Mesodermal cell (in vitro differentiated cells): ENCODE results near the gene EML4.

Source experiments
- H3K27ac ChIP-seq: 2 replicates; pipeline ENCODE4 v1.7.0; 2013; ENCODE audit warnings: mild to moderate bottlenecking, low read depth, low read length, moderate library complexity; ENCODE audit not compliant: severe bottlenecking
- H3K36me3 ChIP-seq: 2 replicates; pipeline ENCODE4 v1.7.1; 2013; ENCODE audit warnings: mild to moderate bottlenecking, low read length, moderate library complexity; ENCODE audit not compliant: control insufficient read depth, insufficient read depth
- H3K4me1 ChIP-seq: one replicate; pipeline ENCODE4 v1.7.1; 2013; ENCODE audit warnings: mild to moderate bottlenecking, low read length; ENCODE audit not compliant: insufficient read depth, control insufficient read depth, poor library complexity, severe bottlenecking
- H3K4me3 ChIP-seq: 2 replicates; pipeline ENCODE4 v1.7.0; 2013; ENCODE audit warnings: low read length, control low read depth, mild to moderate bottlenecking; ENCODE audit not compliant: insufficient read depth, poor library complexity, severe bottlenecking; ENCODE audit errors: extremely low read depth
- H3K9me3 ChIP-seq: 2 replicates; pipeline ENCODE4 v1.7.1; 2013; ENCODE audit warnings: mild to moderate bottlenecking, low read length, moderate library complexity; ENCODE audit not compliant: control insufficient read depth
- WGBS, 2 experiments: methylation state at CpG; one replicate each; pipeline ENCODE4 v1.1.5; 2013; ENCODE audit warnings: missing lambda C conversion rate in 2 of 2; ENCODE audit not compliant: insufficient coverage in 2 of 2; 5-methylcytosine and 5-hydroxymethylcytosine counted together

EML4 gene

GRCh38 chr2:42224422-42225067 lies 55.4 kb downstream of the EML4 start:
- Histone ChIP-seq H3K27ac (no peak overlapping the region), H3K4me3 (no peak overlapping the region)
- WGBS, 2 experiments, result 100% methylated on average over 1 of the region's 4 CpGs; no CpG with 5 or more reads in 1 of the 2 experiments

DNA sequence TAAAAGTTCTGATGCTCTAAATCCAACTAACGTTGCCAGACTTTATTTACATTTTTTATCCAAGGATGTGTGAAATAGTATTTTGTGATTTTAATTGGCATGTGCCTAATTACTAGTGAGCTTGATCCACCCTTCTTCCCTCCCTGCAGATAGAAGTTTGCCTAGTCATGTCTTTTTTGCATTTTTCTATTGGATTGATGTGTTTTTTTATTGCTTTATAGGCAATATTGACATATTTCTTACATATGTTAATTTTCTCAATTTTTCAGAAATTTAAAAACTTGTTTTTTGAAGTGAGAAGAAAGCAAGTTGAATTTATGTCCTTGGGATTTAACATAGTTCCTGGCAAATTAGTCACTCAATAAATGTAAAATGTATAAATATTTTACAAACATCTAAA lies 56.4 kb downstream of the EML4 start:
- Histone ChIP-seq H3K4me3 (no peak overlapping the region), H3K36me3 (peaks cover 8% of the 10 kb centered on the region), H3K27ac (no peak overlapping the region), H3K9me3 (no peaks in the 10 kb centered on the region), H3K4me1 (peaks cover 9% of the 10 kb centered on the region)
- WGBS, 2 experiments, result no CpG with 5 or more reads among the region's 1 CpG

More at GRCh38 chr2:42224422-42225067, 55.4 kb downstream of the EML4 start:
- Histone ChIP-seq H3K4me1 (peaks cover 9% of the 10 kb centered on the region), H3K9me3 (no peaks in the 10 kb centered on the region), H3K36me3 (peaks cover 8% of the 10 kb centered on the region)

GRCh38 chr2:42227491-42227890 lies 58.3 kb downstream of the EML4 start:
- H3K27ac ChIP-seq, result no peak overlapping the region
- no peaks in the 10 kb centered on the region for H3K36me3 ChIP-seq
- 80% methylated on average over 1 of the region's 2 CpGs; no CpG with 5 or more reads in 1 of the 2 experiments for WGBS, 2 experiments
- no peak overlapping the region for H3K4me3 ChIP-seq
- peaks cover 9% of the 10 kb centered on the region for H3K4me1 ChIP-seq
- H3K9me3 ChIP-seq, result no peaks in the 10 kb centered on the region

DNA sequence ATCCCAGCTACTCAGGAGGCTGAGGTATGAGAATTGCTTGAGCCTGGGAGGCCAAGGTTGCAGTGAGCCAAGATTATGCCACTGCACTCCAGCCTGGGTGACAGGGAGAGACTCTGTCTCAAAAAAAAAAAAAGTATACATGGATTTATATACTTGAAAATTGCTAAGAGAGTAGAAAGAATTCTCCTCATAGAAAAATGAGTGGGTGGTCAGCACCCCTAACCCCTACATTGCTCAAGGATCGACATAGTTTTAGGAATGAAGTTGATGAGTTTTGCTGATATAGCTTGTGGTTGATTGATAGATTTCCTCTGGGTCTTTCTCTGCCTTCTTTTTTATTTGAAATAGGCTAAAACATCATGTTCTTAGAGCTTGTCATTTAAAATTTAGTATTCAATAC lies 58.9 kb downstream of the EML4 start:
- Histone ChIP-seq H3K4me3 (no peak overlapping the region), H3K36me3 (no peaks in the 10 kb centered on the region), H3K27ac (no peak overlapping the region), H3K9me3 (no peaks in the 10 kb centered on the region), H3K4me1 (peaks cover 6% of the 10 kb centered on the region)
- no CpG with 5 or more reads among the region's 1 CpG for WGBS, 2 experiments

- H3K36me3 ChIP-seq, result no peaks in the 10 kb centered on the region
- no peaks in the 10 kb centered on the region for H3K9me3 ChIP-seq
- H3K4me3 ChIP-seq, result no peak overlapping the region
- H3K27ac ChIP-seq, result no peak overlapping the region
- WGBS, 2 experiments, result 89 to 100% methylated on average over 1 to 2 of the region's 2 CpGs
- no peaks in the 10 kb centered on the region for H3K4me1 ChIP-seq
Measured at GRCh38 chr2:42229949-42230348, 60.8 kb downstream of the EML4 start.

- Histone ChIP-seq H3K27ac (no peak overlapping the region), H3K9me3 (no peaks in the 10 kb centered on the region), H3K4me3 (no peak overlapping the region), H3K36me3 (no peaks in the 10 kb centered on the region), H3K4me1 (no peaks in the 10 kb centered on the region)
- WGBS, 2 experiments, result 82 to 95% methylated on average over 1 to 3 of the region's 3 CpGs
Measured at GRCh38 chr2:42230891-42231290, 61.7 kb downstream of the EML4 start.

DNA sequence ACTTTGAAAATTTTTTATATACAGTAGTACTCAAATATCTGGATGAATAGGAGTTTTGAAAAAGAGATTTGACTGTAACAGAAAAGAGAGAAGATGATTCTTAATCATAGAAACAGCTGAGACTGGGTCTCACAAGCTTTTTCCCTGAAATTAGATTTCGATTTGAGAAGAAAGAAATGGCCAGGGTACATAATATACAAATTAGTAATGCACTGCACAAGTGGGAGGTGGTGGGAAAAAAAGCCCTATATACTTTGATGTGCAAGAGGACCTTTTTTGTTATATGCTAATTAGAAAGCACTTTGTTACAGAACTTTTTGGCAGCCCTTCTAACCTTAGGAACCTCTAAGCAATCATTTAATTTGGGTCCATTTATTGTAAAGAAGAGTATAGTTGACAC lies 62.9 kb downstream of the EML4 start:
- no peaks in the 10 kb centered on the region for H3K4me1 ChIP-seq
- H3K27ac ChIP-seq, result no peak overlapping the region
- no peaks in the 10 kb centered on the region for H3K36me3 ChIP-seq
- WGBS, 2 experiments, result 100% methylated on average over 1 of the region's 1 CpG; no CpG with 5 or more reads in 1 of the 2 experiments
- no peak overlapping the region for H3K4me3 ChIP-seq
- no peaks in the 10 kb centered on the region for H3K9me3 ChIP-seq

DNA sequence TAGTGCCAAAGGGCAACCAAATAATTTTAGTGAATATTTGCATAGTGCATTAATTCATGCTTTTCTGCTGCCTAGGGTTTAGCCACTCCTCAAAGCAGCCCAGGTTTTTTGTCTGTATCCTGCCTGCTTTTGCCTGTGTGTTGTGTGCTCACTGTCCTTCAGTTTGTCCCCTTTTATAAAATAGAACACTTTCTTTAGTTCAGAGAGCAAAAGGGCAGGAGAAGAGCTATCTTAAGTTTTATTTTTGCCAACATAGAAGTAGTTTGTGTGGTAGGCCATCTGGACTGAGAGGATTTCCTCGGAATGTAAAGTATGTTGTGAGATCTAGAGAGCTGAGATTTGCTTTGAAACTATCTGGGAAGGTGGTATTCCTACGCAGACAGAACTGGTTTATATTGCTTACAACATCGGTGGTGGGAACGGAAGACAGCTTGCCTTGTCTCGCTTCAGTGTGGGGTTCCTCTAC lies 64.9 kb downstream of the EML4 start:
- Histone ChIP-seq H3K9me3 (no peaks in the 10 kb centered on the region), H3K4me1 (peaks cover 4% of the 10 kb centered on the region), H3K4me3 (no peak overlapping the region), H3K27ac (peak overlapping the region; percentile 80), H3K36me3 (no peaks in the 10 kb centered on the region)
- WGBS, 2 experiments, result 73 to 83% methylated on average over 1 to 4 of the region's 5 CpGs

DNA sequence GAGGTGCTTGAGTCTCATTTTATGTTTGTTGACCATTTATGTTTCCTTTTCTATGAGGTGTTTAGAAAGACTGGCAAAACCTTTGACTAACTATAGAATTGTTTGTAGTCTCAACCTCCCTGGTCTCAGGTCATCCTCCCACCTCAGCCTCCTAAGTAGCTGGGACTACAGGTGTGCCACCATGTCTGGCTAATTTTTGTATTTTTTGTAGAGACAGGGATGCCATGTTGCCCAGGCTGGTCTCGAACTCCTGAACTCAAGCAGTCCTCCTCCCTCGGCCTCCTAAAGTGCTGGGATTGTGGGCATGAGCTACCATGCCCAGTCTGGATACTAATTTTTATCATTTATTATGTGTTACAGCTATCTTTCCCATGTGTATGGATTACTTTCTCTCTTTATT lies 67.8 kb downstream of the EML4 start:
- no peak overlapping the region for H3K27ac ChIP-seq
- 100% methylated on average over 1 of the region's 2 CpGs; no CpG with 5 or more reads in 1 of the 2 experiments for WGBS, 2 experiments
- H3K4me3 ChIP-seq, result no peak overlapping the region
- peaks cover 25% of the 10 kb centered on the region for H3K4me1 ChIP-seq
- no peaks in the 10 kb centered on the region for H3K9me3 ChIP-seq
- H3K36me3 ChIP-seq, result no peaks in the 10 kb centered on the region

DNA sequence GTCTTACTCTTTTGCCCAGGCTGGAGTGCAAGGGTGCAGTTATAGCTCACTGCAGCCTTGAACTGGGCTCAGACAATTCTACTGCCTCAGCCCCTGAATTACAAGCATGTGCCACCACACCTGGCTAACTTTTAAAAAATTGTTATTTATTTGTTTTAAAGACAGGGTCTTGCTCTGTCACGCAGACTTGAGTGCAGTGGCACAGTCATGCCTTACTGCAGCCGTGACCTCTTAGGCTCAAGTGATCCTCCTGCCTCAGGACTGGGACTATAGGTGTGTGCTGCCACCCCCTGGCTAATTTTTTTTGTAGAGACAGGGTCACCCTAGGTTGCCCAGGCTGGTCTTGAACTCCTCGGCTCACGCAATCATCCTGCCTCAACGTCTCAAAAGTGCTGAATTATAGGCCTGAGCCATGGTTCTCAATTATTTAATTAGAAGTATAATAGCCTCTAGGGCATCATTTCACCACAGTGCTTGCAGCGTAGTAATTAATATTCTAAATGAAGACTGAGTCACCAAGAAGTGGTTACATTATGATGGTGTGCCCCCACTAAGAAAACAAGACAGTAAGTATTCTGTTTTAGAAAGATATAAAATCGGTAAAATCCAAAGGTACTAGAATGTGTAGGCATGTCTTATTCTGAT lies 69.6 kb downstream of the EML4 start:
- H3K27ac ChIP-seq, result no peak overlapping the region
- WGBS, 2 experiments, result 68 to 86% methylated on average over 3 to 6 of the region's 7 CpGs
- no peak overlapping the region for H3K4me3 ChIP-seq
- no peaks in the 10 kb centered on the region for H3K36me3 ChIP-seq
- H3K4me1 ChIP-seq, result peaks cover 25% of the 10 kb centered on the region
- no peaks in the 10 kb centered on the region for H3K9me3 ChIP-seq

DNA sequence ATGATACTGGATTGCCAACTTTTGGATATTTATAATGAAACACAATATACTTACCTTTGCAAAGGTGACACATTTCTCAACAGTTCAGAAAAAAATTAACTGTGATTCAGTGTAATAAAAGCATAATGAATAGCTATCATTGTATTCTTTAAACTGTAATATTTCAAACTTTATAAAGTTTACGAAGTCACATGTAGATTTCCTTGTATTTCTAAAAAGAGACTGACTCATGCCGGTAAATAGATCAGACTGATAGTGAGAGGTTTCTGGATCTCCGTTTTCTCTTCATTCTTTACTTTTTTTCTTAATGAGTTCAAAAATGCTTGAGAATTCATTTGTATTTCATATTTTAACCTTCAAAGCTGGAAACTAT lies 70.1 kb downstream of the EML4 start:
- Histone ChIP-seq H3K9me3 (no peaks in the 10 kb centered on the region), H3K27ac (no peak overlapping the region), H3K4me3 (no peak overlapping the region), H3K4me1 (peaks cover 25% of the 10 kb centered on the region), H3K36me3 (no peaks in the 10 kb centered on the region)
- no CpG with 5 or more reads among the region's 3 CpGs for WGBS, 2 experiments
